GM18909 (cell line): ENCODE results near the gene PHF24.

Experiments
- ATAC-seq: cut with Tn5 transposase; IDR thresholded peaks from one replicate; pipeline ENCODE4 v1.9.1; 2021; ENCODE audit warnings: mild to moderate bottlenecking; ENCODE audit not compliant: unreplicated experiment, poor library complexity

The PHF24 gene

GRCh38 chr9:34982361-34982760 lies 24.3 kb downstream of the PHF24 start:
- no peak for ATAC-seq

GRCh38 chr9:34983209-34983608 lies 25.1 kb downstream of the PHF24 start:
- peak; percentile 52 for ATAC-seq

GRCh38 chr9:34984049-34984448 lies 26.0 kb downstream of the PHF24 start:
- ATAC-seq, result no peak

GRCh38 chr9:34985311-34985899 lies 27.3 kb downstream of the PHF24 start:
- ATAC-seq, result no peak

GRCh38 chr9:34986540-34987047 lies 28.5 kb downstream of the PHF24 start:
- no peak for ATAC-seq

- ATAC-seq, result no peak
These were observed 29.2 kb downstream of the PHF24 start for GRCh38 chr9:34987160-34987901.

- no peak for ATAC-seq
These were observed 30.3 kb downstream of the PHF24 start for GRCh38 chr9:34988218-34989002.

GRCh38 chr9:34989003-34989945 lies 31.2 kb downstream of the PHF24 start, which contains the start of gene DNAJB5:
DNAJB5 (plus strand) TSS chr9:34989745; CDS start chr9:34990631, 886 bp downstream.
- peak; percentile 93 for ATAC-seq

GRCh38 chr9:34989946-34990635 lies 32.0 kb downstream of the PHF24 start:
- ATAC-seq, result no peak

GRCh38 chr9:34990908-34991606 lies 33.0 kb downstream of the PHF24 start:
- no peak for ATAC-seq

- no peak for ATAC-seq
These were observed 33.7 kb downstream of the PHF24 start for GRCh38 chr9:34991607-34992375.

- ATAC-seq, result no peak
These were observed 34.4 kb downstream of the PHF24 start for GRCh38 chr9:34992376-34992951.

- no peak for ATAC-seq
These were observed 35.6 kb downstream of the PHF24 start for GRCh38 chr9:34993502-34994259.

- no peak for ATAC-seq
These were observed 36.3 kb downstream of the PHF24 start for GRCh38 chr9:34994260-34994899.

GRCh38 chr9:34994900-34995669 lies 37.0 kb downstream of the PHF24 start:
- ATAC-seq, result no peak

GRCh38 chr9:34995670-34996060 lies 37.6 kb downstream of the PHF24 start:
- no peak for ATAC-seq
